Activated CD4-positive, alpha-beta T cell treated with anti-CD3 and anti-CD28 coated beads for 24 hours (primary cell): ENCODE measurements around the gene PLA2R1.
"Not testable (repeated sequence)": the region's sequence is repeated elsewhere in the genome, so short reads cannot be mapped to it uniquely, and the experiment has no call there.

Experiments
- DNase-seq, 2 donors: peaks; one replicate each; pipeline ENCODE4 v3.0.0-alpha.2; 2020; ENCODE audit warnings: low read depth in 2 of 2

The PLA2R1 gene

GRCh38 chr2:160063879-160064612, 1.6 kb upstream of the PLA2R1 start:
- DNase-seq = no peak

- no peak for DNase-seq
Measured at GRCh38 chr2:160063271-160063670, 856 bp upstream of the PLA2R1 start.

GRCh38 chr2:160061944-160062291, 497 bp downstream of the PLA2R1 start:
- DNase-seq = no peak

GRCh38 chr2:160061533-160061932, 882 bp downstream of the PLA2R1 start:
- DNase-seq = no peak

GRCh38 chr2:160060297-160060696, 2.1 kb downstream of the PLA2R1 start:
- no peak for DNase-seq

- DNase-seq = no peak
Measured at GRCh38 chr2:160057356-160057755, 5.1 kb downstream of the PLA2R1 start.

GRCh38 chr2:160055726-160056108, 6.7 kb downstream of the PLA2R1 start:
- no peak for DNase-seq

- DNase-seq = no peak
Measured at GRCh38 chr2:160054984-160055725, 7.3 kb downstream of the PLA2R1 start.

GRCh38 chr2:160053946-160054345, 8.5 kb downstream of the PLA2R1 start:
- no peak for DNase-seq

- DNase-seq = no peak
Measured at GRCh38 chr2:160052531-160052930, 9.9 kb downstream of the PLA2R1 start.

GRCh38 chr2:160051371-160051800, 11.0 kb downstream of the PLA2R1 start:
- no peak for DNase-seq

GRCh38 chr2:160050147-160050546, 12.3 kb downstream of the PLA2R1 start:
- DNase-seq = no peak

GRCh38 chr2:160045703-160046210, 16.7 kb downstream of the PLA2R1 start:
- DNase-seq = no peak

- DNase-seq = no peak
Measured at GRCh38 chr2:160044728-160045127, 17.7 kb downstream of the PLA2R1 start.

GRCh38 chr2:160043265-160043664, 19.1 kb downstream of the PLA2R1 start:
- DNase-seq = no peak

- peak; percentile 21 to 31 for DNase-seq
Measured at GRCh38 chr2:160042054-160042453, 20.4 kb downstream of the PLA2R1 start.

- no peak for DNase-seq
Measured at GRCh38 chr2:160041091-160041490, 21.3 kb downstream of the PLA2R1 start.

- no peak for DNase-seq
Measured at GRCh38 chr2:160039166-160039903, 23.1 kb downstream of the PLA2R1 start.

GRCh38 chr2:160038662-160039061, 23.8 kb downstream of the PLA2R1 start:
- DNase-seq = not testable (repeated sequence)

GRCh38 chr2:160036736-160037135, 25.7 kb downstream of the PLA2R1 start:
- DNase-seq = no peak

- DNase-seq = no peak
Measured at GRCh38 chr2:160035125-160035524, 27.3 kb downstream of the PLA2R1 start.

GRCh38 chr2:160034396-160034795, 28.0 kb downstream of the PLA2R1 start:
- DNase-seq = no peak
